ENCODE measurements around the gene TBX21.

DNA sequence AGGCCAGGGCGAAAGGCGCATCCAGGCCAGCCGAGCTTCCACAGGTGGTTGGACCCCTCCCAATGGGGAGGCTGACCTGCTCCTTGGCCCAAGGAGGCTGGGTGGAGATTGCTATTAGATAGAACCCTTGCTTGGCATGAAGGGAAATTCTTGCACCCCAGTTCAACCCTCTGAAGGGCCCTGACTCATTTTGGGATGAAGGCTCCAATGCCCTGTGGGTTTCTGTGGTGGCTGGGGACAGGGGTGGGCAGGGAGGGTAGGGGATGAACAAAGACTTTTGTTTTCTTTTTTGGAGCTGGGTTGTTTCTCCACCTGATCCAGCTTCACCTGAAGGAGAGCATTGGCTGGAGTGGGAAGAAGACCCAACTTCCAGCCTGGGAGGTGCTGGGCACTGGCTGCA lies 16.7 kb upstream of the TBX21 start:
- TF ChIP-seq POLR2A (IDR thresholded peaks at IDR 0.05) = no peak
- TF ChIP-seq, protein P1, sequence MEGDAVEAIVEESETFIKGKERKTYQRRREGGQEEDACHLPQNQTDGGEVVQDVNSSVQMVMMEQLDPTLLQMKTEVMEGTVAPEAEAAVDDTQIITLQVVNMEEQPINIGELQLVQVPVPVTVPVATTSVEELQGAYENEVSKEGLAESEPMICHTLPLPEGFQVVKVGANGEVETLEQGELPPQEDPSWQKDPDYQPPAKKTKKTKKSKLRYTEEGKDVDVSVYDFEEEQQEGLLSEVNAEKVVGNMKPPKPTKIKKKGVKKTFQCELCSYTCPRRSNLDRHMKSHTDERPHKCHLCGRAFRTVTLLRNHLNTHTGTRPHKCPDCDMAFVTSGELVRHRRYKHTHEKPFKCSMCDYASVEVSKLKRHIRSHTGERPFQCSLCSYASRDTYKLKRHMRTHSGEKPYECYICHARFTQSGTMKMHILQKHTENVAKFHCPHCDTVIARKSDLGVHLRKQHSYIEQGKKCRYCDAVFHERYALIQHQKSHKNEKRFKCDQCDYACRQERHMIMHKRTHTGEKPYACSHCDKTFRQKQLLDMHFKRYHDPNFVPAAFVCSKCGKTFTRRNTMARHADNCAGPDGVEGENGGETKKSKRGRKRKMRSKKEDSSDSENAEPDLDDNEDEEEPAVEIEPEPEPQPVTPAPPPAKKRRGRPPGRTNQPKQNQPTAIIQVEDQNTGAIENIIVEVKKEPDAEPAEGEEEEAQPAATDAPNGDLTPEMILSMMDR (IDR thresholded peaks at IDR 0.05) = no peak
